ENCODE results near the gene KRT12. TPM values are rescaled to one million over a fixed set of nuclear protein-coding genes. Genes with fewer than 3 reads are reported as not detected.
"Not testable (repeated sequence)": the region's sequence is repeated elsewhere in the genome, so short reads cannot be mapped to it uniquely, and the experiment has no call there.

The KRT12 gene
- total RNA-seq, 1 donor, result not detected

DNA sequence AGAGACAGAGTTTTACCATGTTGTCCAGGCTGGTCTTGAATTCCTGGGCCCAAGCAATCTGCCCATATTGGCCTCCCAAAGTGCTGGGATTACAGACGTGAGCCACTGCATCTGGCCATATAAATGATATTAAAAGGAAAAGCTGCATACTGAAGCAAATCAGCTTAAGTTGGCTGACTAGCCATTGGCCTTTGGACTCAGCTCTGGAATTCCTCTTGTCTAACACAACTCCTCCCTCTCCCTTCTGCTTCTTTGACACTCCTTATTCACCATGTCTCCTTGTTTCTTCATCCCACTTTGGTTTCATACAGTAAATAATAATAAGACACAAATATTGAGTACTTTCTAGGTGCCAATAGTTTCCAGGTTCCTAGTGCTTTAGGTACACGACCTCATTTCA, 7.5 kb downstream of the KRT12 start:
- no peak overlapping the region for H3K4me3 ChIP-seq (ENCODE audit: low read depth, low read length)
- TF ChIP-seq, protein P1, sequence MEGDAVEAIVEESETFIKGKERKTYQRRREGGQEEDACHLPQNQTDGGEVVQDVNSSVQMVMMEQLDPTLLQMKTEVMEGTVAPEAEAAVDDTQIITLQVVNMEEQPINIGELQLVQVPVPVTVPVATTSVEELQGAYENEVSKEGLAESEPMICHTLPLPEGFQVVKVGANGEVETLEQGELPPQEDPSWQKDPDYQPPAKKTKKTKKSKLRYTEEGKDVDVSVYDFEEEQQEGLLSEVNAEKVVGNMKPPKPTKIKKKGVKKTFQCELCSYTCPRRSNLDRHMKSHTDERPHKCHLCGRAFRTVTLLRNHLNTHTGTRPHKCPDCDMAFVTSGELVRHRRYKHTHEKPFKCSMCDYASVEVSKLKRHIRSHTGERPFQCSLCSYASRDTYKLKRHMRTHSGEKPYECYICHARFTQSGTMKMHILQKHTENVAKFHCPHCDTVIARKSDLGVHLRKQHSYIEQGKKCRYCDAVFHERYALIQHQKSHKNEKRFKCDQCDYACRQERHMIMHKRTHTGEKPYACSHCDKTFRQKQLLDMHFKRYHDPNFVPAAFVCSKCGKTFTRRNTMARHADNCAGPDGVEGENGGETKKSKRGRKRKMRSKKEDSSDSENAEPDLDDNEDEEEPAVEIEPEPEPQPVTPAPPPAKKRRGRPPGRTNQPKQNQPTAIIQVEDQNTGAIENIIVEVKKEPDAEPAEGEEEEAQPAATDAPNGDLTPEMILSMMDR (IDR thresholded peaks at IDR 0.05; ENCODE audit: insufficient read depth, low read length), result no peak
- DNase-seq (ENCODE audit: low read depth), result peak; percentile 11

DNA sequence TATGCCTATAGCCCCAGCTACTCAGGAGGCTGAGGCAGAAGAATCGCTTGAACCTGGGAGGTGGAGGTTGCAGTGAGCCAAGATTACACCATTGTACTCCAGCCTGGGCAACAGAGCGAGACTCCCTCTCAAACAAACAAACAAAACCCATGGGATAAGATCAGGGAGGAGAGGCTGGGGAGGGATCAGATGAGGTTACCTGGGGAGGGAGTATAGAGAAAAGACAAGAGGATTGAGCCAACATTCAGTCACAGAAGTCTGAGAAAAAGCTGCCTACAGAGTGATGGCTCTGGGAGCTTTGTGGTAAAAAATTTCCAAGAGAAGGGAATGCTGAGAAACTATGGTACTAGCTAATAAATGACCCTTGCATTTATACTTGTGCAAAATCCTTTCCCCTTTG, 8.4 kb downstream of the KRT12 start:
- not testable (repeated sequence) for H3K4me3 ChIP-seq (ENCODE audit: low read depth, low read length); DNase-seq (ENCODE audit: low read depth)

DNA sequence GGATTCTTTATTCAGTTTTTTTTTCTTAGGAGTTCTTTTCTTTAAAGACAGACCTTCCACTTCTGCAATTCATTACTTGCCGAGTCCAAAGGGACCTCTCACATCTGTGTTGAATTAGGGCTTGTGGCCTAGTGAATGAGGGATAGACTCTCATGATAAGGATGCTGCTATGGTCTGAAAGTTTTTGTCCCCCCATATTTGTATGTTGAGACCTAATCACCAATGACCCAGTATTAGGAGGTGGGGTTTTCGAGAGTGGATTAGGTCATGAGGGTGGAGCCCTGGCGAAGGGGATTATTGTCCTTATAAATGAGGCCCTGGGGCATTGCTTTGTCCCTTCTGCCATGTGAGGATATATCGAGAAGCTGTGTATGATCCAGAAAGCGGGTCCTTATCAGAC, 9.5 kb downstream of the KRT12 start:
- H3K4me3 ChIP-seq (ENCODE audit: low read depth, low read length), result no peak overlapping the region
- TF ChIP-seq, protein P1 (IDR thresholded peaks at IDR 0.05; ENCODE audit: insufficient read depth, low read length), result no peak
- DNase-seq (ENCODE audit: low read depth), result peak; percentile 74

DNA sequence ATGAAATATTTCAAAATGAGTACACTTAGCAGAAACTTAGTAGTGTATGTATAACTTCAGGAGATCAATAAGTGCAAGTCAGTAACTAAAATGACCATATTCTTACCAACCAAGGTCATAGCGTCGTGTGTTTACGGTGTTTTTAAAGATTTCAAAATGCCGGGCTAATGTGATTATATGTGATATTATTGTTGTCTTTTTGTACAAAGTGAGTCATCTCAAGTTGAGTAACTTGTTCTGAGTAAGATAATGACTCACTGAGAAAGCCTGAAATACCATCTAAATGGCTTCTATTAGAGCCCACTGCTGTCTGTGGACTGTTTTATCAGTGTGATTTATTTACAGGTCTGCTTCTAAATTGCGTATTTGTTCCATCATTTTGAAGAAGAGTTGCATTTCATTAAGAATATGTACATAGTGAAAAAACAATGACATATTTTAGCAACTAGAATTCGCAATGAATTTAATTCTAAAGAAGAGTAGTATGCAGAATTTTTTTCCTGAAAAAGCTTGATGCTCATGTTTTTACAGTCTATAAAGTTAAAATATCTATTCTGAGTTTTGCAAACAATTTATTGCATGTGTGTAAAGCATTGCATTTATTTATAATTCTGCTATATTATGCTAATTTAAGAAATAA, 12.7 kb downstream of the KRT12 start:
- no peak overlapping the region for H3K4me3 ChIP-seq (ENCODE audit: low read depth, low read length)
- DNase-seq (ENCODE audit: low read depth), result peak; percentile 88
- TF ChIP-seq, protein P1 (IDR thresholded peaks at IDR 0.05; ENCODE audit: insufficient read depth, low read length), result no peak

DNA sequence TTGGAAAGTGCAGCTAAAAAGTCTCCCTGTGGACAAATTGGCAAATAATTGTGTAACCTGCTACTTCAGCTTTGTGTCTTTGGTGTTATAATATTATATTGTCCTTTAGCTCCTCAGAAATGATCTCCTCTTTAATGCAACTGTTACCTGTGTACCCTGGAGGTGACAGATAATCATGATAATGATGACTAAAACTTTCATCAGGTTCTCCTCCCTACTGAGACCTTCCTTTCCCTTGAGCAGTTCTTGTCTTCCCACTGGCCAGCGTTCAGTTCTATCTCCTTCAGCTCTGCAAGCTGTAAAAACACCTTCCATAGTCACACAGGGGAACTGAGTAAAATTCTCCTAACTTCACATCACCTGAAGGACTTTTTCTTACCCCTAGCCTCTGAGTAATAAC, 14.7 kb downstream of the KRT12 start:
- DNase-seq (ENCODE audit: low read depth), result no peak
- TF ChIP-seq, protein P1 (IDR thresholded peaks at IDR 0.05; ENCODE audit: insufficient read depth, low read length), result no peak
- no peak overlapping the region for H3K4me3 ChIP-seq (ENCODE audit: low read depth, low read length)

DNA sequence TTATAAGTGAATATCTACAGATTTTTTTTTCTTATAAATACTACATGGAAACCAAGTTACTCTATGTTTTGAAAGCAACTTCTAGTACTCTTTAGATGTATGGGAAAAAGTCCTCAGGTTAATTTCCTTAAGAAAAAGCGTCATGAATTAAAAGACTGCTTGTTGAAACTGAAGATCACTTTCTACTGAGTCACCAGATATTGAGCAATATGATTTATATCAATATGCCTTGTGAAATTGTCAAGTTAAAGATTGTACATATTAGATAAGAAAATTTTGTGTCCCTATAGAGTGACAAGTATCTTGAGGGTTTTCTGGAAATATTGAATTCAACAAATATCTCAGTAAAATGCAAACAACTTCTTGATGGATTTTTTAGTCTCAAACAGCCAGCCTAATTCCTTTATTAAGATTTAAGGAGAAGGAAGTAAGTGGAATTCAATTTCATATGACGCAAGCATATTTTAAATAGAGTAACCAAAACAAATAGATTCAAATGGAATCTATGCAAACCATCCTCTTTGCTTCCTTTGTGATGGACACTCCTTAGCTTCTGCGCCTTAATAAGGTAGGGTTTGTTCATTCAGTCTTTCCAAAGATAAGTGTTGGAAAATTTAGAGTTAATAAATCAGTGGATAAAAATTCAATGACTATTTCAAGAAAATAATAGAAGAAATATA, 16.6 kb downstream of the KRT12 start:
- no peak overlapping the region for H3K4me3 ChIP-seq (ENCODE audit: low read depth, low read length)
- DNase-seq (ENCODE audit: low read depth), result no peak
- TF ChIP-seq, protein P1 (IDR thresholded peaks at IDR 0.05; ENCODE audit: insufficient read depth, low read length), result no peak

DNA sequence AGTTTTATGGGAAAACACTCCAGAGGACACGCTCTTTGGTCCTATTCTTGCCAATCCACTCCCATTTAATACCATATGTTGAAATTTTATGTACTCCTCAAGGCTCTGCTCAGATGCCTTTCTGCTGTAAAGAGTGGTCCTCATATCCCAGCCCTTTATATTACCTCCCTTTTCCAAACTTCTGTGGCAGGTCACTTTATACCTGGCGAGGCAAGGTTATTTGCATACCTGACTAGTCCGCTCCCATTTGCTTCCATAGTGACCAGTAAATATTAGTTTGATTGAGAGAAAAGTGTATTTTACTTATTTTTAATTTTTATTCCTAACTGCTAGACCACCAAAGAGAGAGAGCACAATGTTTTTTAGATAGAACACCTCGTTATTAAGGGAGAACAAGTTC, 17.3 kb downstream of the KRT12 start:
- no peak overlapping the region for H3K4me3 ChIP-seq (ENCODE audit: low read depth, low read length)
- TF ChIP-seq, protein P1 (IDR thresholded peaks at IDR 0.05; ENCODE audit: insufficient read depth, low read length), result no peak
- DNase-seq (ENCODE audit: low read depth), result no peak
